Panc1 (cell line): Measurements from ENCODE around the gene SPATA16. TPM values are rescaled to one million over a fixed set of nuclear protein-coding genes. Genes with fewer than 3 reads are reported as not detected.
A peak's percentile ranks its signal among the peaks of the same experiment; 100 is the strongest.

Source experiments
- ATAC-seq: fragments of 200-7000 bp; cut with Tn5 transposase; 2 replicates; pipeline ENCODE4 v1.9.1; 2020; ENCODE audit warnings: mild to moderate bottlenecking, moderate library complexity
- BruUV-seq: library from RNA; stranded (reverse); fragments of 400-500 nt; replicated peaks from 2 replicates; lab custom pipeline; 2021; lab: Mats Ljungman, UMichigan
- CTCF ChIA-PET: fragments of 300-600 bp; sonication (Branson Sonifier 250); formaldehyde crosslinking; loops from one replicate; lab custom pipeline; 2022; ENCODE audit warnings: antibody characterized with exemption; lab: Charles Lee
- POLR2A ChIA-PET: fragments of 300-600 bp; sonication (Branson Sonifier 250); formaldehyde crosslinking; loops from one replicate; lab custom pipeline; 2022; ENCODE audit warnings: antibody characterized with exemption; lab: Charles Lee
- DNase-seq: peaks from one replicate; pipeline ENCODE4 v3.0.0-alpha.2; 2010; ENCODE audit warnings: low read depth, low spot score
- H3K27ac ChIP-seq: 2 replicates; pipeline ENCODE4 v1.5.1; 2011; ENCODE audit warnings: mild to moderate bottlenecking, low read length, inconsistent platforms
- H3K27me3 ChIP-seq: fragments of 200-500 bp; sonication (Bioruptor generic); 2 replicates; pipeline ENCODE4 v1.6.0; 2014; ENCODE audit warnings: low read length, inconsistent platforms; ENCODE audit not compliant: control insufficient read depth, insufficient read depth
- H3K36me3 ChIP-seq: fragments of 200-500 bp; sonication (Bioruptor generic); 2 replicates; pipeline ENCODE4 v1.5.1; 2014; ENCODE audit warnings: inconsistent platforms, mild to moderate bottlenecking, low read length, moderate library complexity; ENCODE audit not compliant: control insufficient read depth, insufficient read depth
- H3K4me1 ChIP-seq: 2 replicates; pipeline ENCODE4 v1.5.1; 2011; ENCODE audit warnings: inconsistent platforms, mild to moderate bottlenecking, low read length, moderate library complexity; ENCODE audit not compliant: control insufficient read depth, insufficient read depth
- H3K4me3 ChIP-seq, 2 experiments: 2 replicates each; pipeline ENCODE4 v1.5.1; 2011 to 2012; ENCODE audit warnings: low read depth in 2 of 2, low read length in 2 of 2, mild to moderate bottlenecking in 2 of 2, inconsistent platforms in 1 of 2, moderate library complexity in 1 of 2
- H3K9me3 ChIP-seq: fragments of 200-500 bp; sonication (Bioruptor generic); 2 replicates; pipeline ENCODE4 v1.5.1; 2014; ENCODE audit warnings: low read depth, mild to moderate bottlenecking, inconsistent platforms, low read length, moderate library complexity; ENCODE audit not compliant: control insufficient read depth, insufficient read depth
- POLR2AphosphoS5 ChIP-seq: IDR thresholded peaks from 2 replicates; pipeline ENCODE4 v1.6.1; 2012; ENCODE audit warnings: mild to moderate bottlenecking, low read depth, low read length, moderate library complexity
- REST ChIP-seq, 2 experiments: IDR thresholded peaks; 2 replicates each; pipeline ENCODE4 v1.6.1; 2011 to 2012; ENCODE audit warnings: low read depth in 2 of 2, control low read depth in 1 of 2, low read length in 1 of 2, mild to moderate bottlenecking in 1 of 2, moderate library complexity in 1 of 2; ENCODE audit not compliant: insufficient read depth in 1 of 2
- SIN3A ChIP-seq: IDR thresholded peaks from 2 replicates; pipeline ENCODE4 v1.6.1; 2012; ENCODE audit warnings: low read depth, mild to moderate bottlenecking, low read length, moderate library complexity, borderline replicate concordance; ENCODE audit not compliant: insufficient read depth
- TCF7L2 ChIP-seq: IDR thresholded peaks from 2 replicates; pipeline ENCODE4 v1.6.1; 2011; ENCODE audit warnings: mild to moderate bottlenecking, low read depth, low read length, inconsistent platforms
- in situ Hi-C: cut with HindIII; loops from 2 replicates; pipeline ENCODE4 v1.10.0; 2016; ENCODE audit warnings: low sequenced_read_pairs, low pct_unique_long_range_greater_than_20kb
- intact Hi-C: fragments of 100-400 bp; cut with micrococcal nuclease; formaldehyde crosslinking; loops from one replicate; pipeline ENCODE4 v1.10.0; 2022; ENCODE audit not compliant: unreplicated experiment
- total RNA-seq: library from RNA; stranded (reverse); gene quantifications from one replicate; pipeline ENCODE4 v1.2.1, GENCODE V29; 2021; ENCODE audit not compliant: unreplicated experiment
- TF ChIP-seq, protein P1 (sequence below): fragments of 450-650 bp; IDR thresholded peaks from 2 replicates; pipeline ENCODE4 v1.5.1; 2017; ENCODE audit warnings: mild to moderate bottlenecking

SPATA16 gene
- total RNA-seq, 1 experiment from 2014 or later: not detected

- BruUV-seq: no TSS peak
- ATAC-seq: no peak
- H3K27me3 ChIP-seq: peaks cover 7% of the 10 kb centered on the region; the same call in 1 of the 2 replicates
- TF ChIP-seq REST (IDR thresholded peaks at IDR 0.05; ENCODE audit: insufficient read depth in 1 of 2, low read depth in 2 of 2, low read length in 1 of 2) (no peak), POLR2AphosphoS5 (no peak), TCF7L2 (no peak), SIN3A (no peak)
- TF ChIP-seq, protein P1, sequence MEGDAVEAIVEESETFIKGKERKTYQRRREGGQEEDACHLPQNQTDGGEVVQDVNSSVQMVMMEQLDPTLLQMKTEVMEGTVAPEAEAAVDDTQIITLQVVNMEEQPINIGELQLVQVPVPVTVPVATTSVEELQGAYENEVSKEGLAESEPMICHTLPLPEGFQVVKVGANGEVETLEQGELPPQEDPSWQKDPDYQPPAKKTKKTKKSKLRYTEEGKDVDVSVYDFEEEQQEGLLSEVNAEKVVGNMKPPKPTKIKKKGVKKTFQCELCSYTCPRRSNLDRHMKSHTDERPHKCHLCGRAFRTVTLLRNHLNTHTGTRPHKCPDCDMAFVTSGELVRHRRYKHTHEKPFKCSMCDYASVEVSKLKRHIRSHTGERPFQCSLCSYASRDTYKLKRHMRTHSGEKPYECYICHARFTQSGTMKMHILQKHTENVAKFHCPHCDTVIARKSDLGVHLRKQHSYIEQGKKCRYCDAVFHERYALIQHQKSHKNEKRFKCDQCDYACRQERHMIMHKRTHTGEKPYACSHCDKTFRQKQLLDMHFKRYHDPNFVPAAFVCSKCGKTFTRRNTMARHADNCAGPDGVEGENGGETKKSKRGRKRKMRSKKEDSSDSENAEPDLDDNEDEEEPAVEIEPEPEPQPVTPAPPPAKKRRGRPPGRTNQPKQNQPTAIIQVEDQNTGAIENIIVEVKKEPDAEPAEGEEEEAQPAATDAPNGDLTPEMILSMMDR: no peak
- ChIA-PET CTCF (no interaction called here), POLR2A (no interaction called here)
- no peaks in the 10 kb centered on the region for H3K4me1 ChIP-seq
- no peak for DNase-seq
- H3K4me3 ChIP-seq: no peak overlapping the region
- no peaks in the 10 kb centered on the region for H3K9me3 ChIP-seq
- intact Hi-C loops: no loop called here
- H3K36me3 ChIP-seq: no peaks in the 10 kb centered on the region
- no peak overlapping the region for H3K27ac ChIP-seq
- in situ Hi-C loops: no loop called here
Observed at GRCh38 chr3:172905451-172905850, 235.6 kb downstream of the SPATA16 start.

DNA sequence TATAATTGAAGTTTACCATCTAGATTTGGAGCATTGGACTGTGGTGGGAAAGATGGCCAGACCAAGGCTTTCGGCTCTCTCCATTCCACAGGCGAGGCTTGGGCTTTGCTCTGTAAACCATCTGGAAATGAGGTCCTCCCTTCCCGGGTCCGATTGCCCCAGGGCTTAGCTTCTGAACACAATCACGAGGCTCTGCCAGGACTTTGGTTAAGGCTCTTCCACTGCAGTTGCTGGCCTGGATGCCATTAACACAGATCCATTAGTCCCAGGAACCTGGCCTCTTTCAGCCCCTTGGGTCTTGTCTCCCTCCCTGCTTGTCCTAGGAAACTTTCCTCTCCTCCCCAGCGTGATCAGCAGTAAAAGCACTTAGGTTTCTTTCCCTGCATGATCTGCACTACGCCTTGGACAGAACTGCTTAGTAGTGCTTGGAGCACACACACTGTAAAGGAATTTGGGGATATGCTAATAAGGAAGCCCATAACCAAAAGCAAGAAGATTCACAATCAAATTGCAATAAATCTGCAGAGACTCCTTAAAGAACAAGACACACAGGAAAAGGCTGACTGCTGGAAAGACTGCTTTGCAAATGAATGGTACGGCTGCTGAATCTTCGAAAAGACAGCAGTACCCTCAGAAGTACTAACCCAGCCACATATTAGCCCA is 236.2 kb downstream of the SPATA16 start:
- in situ Hi-C loops (no loop called here), intact Hi-C loops (no loop called here)
- POLR2A ChIA-PET: no interaction called here
- CTCF ChIA-PET: no interaction called here
- H3K4me1 ChIP-seq: no peaks in the 10 kb centered on the region
- H3K27ac ChIP-seq: no peak overlapping the region
- DNase-seq (no peak), ATAC-seq (peak; percentile 30; the same call in 1 of the 2 replicates)
- no peaks in the 10 kb centered on the region for H3K36me3 ChIP-seq
- TF ChIP-seq SIN3A: no peak
- TF ChIP-seq REST (IDR thresholded peaks at IDR 0.05; ENCODE audit: insufficient read depth in 1 of 2, low read depth in 2 of 2, low read length in 1 of 2): no peak
- no peak for TF ChIP-seq TCF7L2
- TF ChIP-seq, protein P1: no peak
- H3K27me3 ChIP-seq: peaks cover 7% of the 10 kb centered on the region; the same call in 1 of the 2 replicates
- H3K4me3 ChIP-seq: no peak overlapping the region
- H3K9me3 ChIP-seq: no peaks in the 10 kb centered on the region
- BruUV-seq: no TSS peak
